Measurements from ENCODE around the gene EFNA1.
A peak's percentile ranks its signal among the peaks of the same experiment; 100 is the strongest.

GRCh38 chr1:155125511-155125945, 2.1 kb upstream of the EFNA1 start:
- TF ChIP-seq CTCF (IDR thresholded peaks at IDR 0.05) = no peak
- TF ChIP-seq POLR2AphosphoS5 (IDR thresholded peaks at IDR 0.05) = no peak
- peak; percentile 49 for TF ChIP-seq POLR2A (IDR thresholded peaks at IDR 0.05)
